K562 treated with DMSO at 1 percent for 48 hours (cell line): ENCODE results near the gene FAM221A. TPM values are rescaled to one million over a fixed set of nuclear protein-coding genes. Genes with fewer than 3 reads are reported as not detected.

ENCODE experiments used
- total RNA-seq: library from RNA; unstranded; fragments of 300-600 nt; gene quantifications from 2 replicates; pipeline ENCODE4 v1.2.3, GENCODE V29; 2022; ENCODE audit warnings: low replicate concordance; ENCODE audit errors: extremely low read depth

FAM221A gene
- total RNA-seq, result not detected in 2 replicates

GRCh38 chr7:23679898-23680413, at the start of gene FAM221A:
Gene FAM221A (plus strand): TSS chr7:23680199. CDS start chr7:23680219, 20 bp downstream.

DNA sequence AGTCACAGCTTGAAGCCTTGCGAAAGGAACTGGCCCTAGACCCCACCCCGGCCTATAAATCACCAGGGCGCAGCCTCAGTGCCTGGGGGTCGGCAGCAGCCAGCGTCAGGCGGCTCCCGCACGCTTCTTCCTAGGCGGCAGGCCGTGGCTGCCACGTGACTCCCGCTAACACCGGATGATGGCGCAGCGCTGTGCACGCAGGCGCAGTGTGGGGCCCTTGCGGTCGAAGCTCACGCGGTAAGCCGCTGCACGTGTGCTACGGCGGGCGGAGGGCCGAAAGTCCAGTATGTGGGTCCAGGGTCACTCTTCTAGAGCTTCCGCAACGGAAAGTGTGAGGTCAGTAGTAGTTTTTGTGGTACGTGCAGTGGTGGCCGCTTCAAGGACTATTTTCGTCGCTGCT, 30.0 kb downstream of the FAM221A start, which contains the start of gene STK31:
Gene STK31 (plus strand): TSS at position 220 of the 400 bp plus-strand sequence. CDS start 67 bp downstream, at position 287.

Other genes with a start within 250 kb of the FAM221A start
- not detected in 2 replicates for gene IGF2BP3, start 209.7 kb upstream of the FAM221A start, total RNA-seq
- gene TRA2A, start 148.2 kb upstream of the FAM221A start, total RNA-seq, result not detected in 2 replicates
- not detected in 2 replicates for gene CCDC126, start 82.8 kb upstream of the FAM221A start, total RNA-seq
- gene STK31, start 30.0 kb downstream of the FAM221A start, total RNA-seq, result not detected in 2 replicates